HCT116 (cell line): ENCODE measurements around the gene TSG101. TPM values are rescaled to one million over a fixed set of nuclear protein-coding genes. Genes with fewer than 3 reads are reported as not detected.

Source experiments
- ATAC-seq: fragments of 200-7000 bp; cut with Tn5 transposase; 2 replicates; pipeline ENCODE4 v1.9.1; 2020; ENCODE audit warnings: mild to moderate bottlenecking, moderate library complexity
- BruUV-seq: library from RNA; stranded (reverse); fragments of 400-500 nt; replicated peaks from 2 replicates; lab custom pipeline; 2021; lab: Mats Ljungman, UMichigan
- CTCF ChIA-PET: fragments of 300-600 bp; sonication (Branson Sonifier 250); formaldehyde crosslinking; loops from one replicate; lab custom pipeline; 2021; ENCODE audit warnings: antibody characterized with exemption; lab: Charles Lee
- POLR2A ChIA-PET: fragments of 300-600, 350-600 bp; sonication (Branson Sonifier 250); formaldehyde crosslinking; loops from one replicate; lab custom pipeline; 2021; ENCODE audit warnings: antibody characterized with exemption; lab: Charles Lee
- RAD21 ChIA-PET, 2 experiments: fragments of 300-600 bp; sonication (Branson Sonifier 250); formaldehyde crosslinking; loops; one replicate each; lab custom pipeline; 2023; ENCODE audit warnings: low total read pairs in 2 of 2; ENCODE audit not compliant: uncharacterized antibody in 2 of 2, unreplicated experiment in 2 of 2, low non-redundant PET in 1 of 2; lab: Charles Lee
- DNase-seq: peaks from one replicate; pipeline ENCODE4 v3.0.0-alpha.2; 2010; ENCODE audit warnings: low read depth, low spot score
- H2AFZ ChIP-seq: fragments of 200-600 bp; shearing (Covaris generic), sonication (generic); 2 replicates; pipeline ENCODE4 v1.6.1; 2017; ENCODE audit warnings: low read depth, mixed run types, mixed read lengths, antibody characterized with exemption, low read length; ENCODE audit not compliant: poor library complexity, severe bottlenecking
- H3K27ac ChIP-seq: 2 replicates; pipeline ENCODE4 v1.5.1; 2012; ENCODE audit warnings: low read depth, low read length
- H3K27me3 ChIP-seq: fragments of 200-600 bp; sonication (generic); 2 replicates; pipeline ENCODE4 v1.6.1; 2016; ENCODE audit warnings: mixed run types, low read length, mixed read lengths; ENCODE audit not compliant: insufficient read depth
- H3K36me3 ChIP-seq, 2 experiments: fragments of 200-500 bp in 1 of 2; fragments of 200-600 bp in 1 of 2; sonication (Bioruptor generic) in 1 of 2; sonication (generic) in 1 of 2; 2 replicates each; pipeline versions ENCODE4 v1.5.1 to v1.6.1; 2014 to 2016; ENCODE audit warnings: low read length in 2 of 2, inconsistent platforms in 1 of 2, mixed read lengths in 1 of 2, mixed run types in 1 of 2; ENCODE audit not compliant: insufficient read depth in 2 of 2, control insufficient read depth in 1 of 2
- H3K4me1 ChIP-seq, 2 experiments: fragments of 200-600 bp in 1 of 2; sonication (generic) in 1 of 2; 2 replicates each; pipeline versions ENCODE4 v1.5.1 to v1.6.1; 2012 to 2017; ENCODE audit warnings: low read length in 2 of 2, inconsistent platforms in 1 of 2, mild to moderate bottlenecking in 1 of 2, mixed read lengths in 1 of 2, mixed run types in 1 of 2, moderate library complexity in 1 of 2; ENCODE audit not compliant: insufficient read depth in 2 of 2, control insufficient read depth in 1 of 2
- H3K4me2 ChIP-seq: fragments of 200-600 bp; sonication (generic); 2 replicates; pipeline ENCODE4 v1.6.1; 2017; ENCODE audit warnings: mixed run types, low read length, mixed read lengths
- H3K4me3 ChIP-seq, 2 experiments: fragments of 200-600 bp in 1 of 2; sonication (generic) in 1 of 2; replicated peaks in 1 of 2; 2 replicates each; pipeline ENCODE4 v1.5.1; 2011 to 2016; ENCODE audit warnings: low read length in 2 of 2, control low read depth in 1 of 2, low read depth in 1 of 2, mild to moderate bottlenecking in 1 of 2, mixed read lengths in 1 of 2, mixed run types in 1 of 2
- H3K79me2 ChIP-seq: fragments of 200-600 bp; sonication (generic); 2 replicates; pipeline ENCODE4 v1.6.1; 2017; ENCODE audit warnings: mild to moderate bottlenecking, mixed run types, low read length, moderate library complexity, mixed read lengths; ENCODE audit not compliant: insufficient read depth
- H3K9ac ChIP-seq: fragments of 200-600 bp; sonication (generic); 2 replicates; pipeline ENCODE4 v1.6.1; 2016; ENCODE audit warnings: low read length, mixed read lengths
- H3K9me2 ChIP-seq: fragments of 200-600 bp; sonication (generic), shearing (Covaris generic); 2 replicates; pipeline ENCODE4 v1.6.1; 2017; ENCODE audit warnings: mixed run types, mild to moderate bottlenecking, moderate library complexity; ENCODE audit not compliant: insufficient read depth
- H3K9me3 ChIP-seq, 2 experiments: fragments of 200-500 bp in 1 of 2; fragments of 200-600 bp in 1 of 2; sonication (Bioruptor generic) in 1 of 2; sonication (generic) in 1 of 2; 2 replicates each; pipeline ENCODE4 v1.6.1; 2014 to 2017; ENCODE audit warnings: low read length in 2 of 2, mixed read lengths in 2 of 2, inconsistent platforms in 1 of 2, low read depth in 1 of 2, mild to moderate bottlenecking in 1 of 2, mixed run types in 1 of 2, moderate library complexity in 1 of 2; ENCODE audit not compliant: control insufficient read depth in 1 of 2, insufficient read depth in 1 of 2
- H4K20me1 ChIP-seq: fragments of 200-600 bp; sonication (generic), shearing (Covaris generic); 2 replicates; pipeline ENCODE4 v1.6.1; 2017; ENCODE audit warnings: mixed run types, mild to moderate bottlenecking, moderate library complexity; ENCODE audit not compliant: insufficient read depth
- CBX3 ChIP-seq: IDR thresholded peaks from 2 replicates; pipeline ENCODE4 v1.6.1; 2012; ENCODE audit warnings: low read depth
- CEBPB ChIP-seq: IDR thresholded peaks from 2 replicates; pipeline ENCODE4 v1.6.1; 2012; ENCODE audit warnings: low read depth
- EGR1 ChIP-seq: IDR thresholded peaks from 2 replicates; pipeline ENCODE4 v1.6.1; 2012; ENCODE audit warnings: low read depth
- ELF1 ChIP-seq: IDR thresholded peaks from 2 replicates; pipeline ENCODE4 v1.6.1; 2012; ENCODE audit warnings: low read depth, borderline replicate concordance
- EZH2phosphoT487 ChIP-seq: fragments of 200-600 bp; IDR thresholded peaks from 2 replicates; pipeline ENCODE4 v1.6.1; 2018; ENCODE audit warnings: antibody characterized with exemption, borderline replicate concordance
- FOSL1 ChIP-seq: IDR thresholded peaks from 2 replicates; pipeline ENCODE4 v1.6.1; 2012; ENCODE audit warnings: low read depth
- RAD21 ChIP-seq: IDR thresholded peaks from 2 replicates; pipeline ENCODE4 v1.6.1; 2012; ENCODE audit warnings: low read depth, mild to moderate bottlenecking
- SIN3A ChIP-seq: IDR thresholded peaks from 2 replicates; pipeline ENCODE4 v1.6.1; 2012; ENCODE audit warnings: low read depth
- SP1 ChIP-seq: IDR thresholded peaks from 2 replicates; pipeline ENCODE4 v1.6.1; 2012; ENCODE audit warnings: low read depth
- YY1 ChIP-seq: IDR thresholded peaks from 2 replicates; pipeline ENCODE4 v1.6.1; 2011; ENCODE audit warnings: low read length, low read depth, moderate library complexity, mild to moderate bottlenecking; ENCODE audit not compliant: insufficient replicate concordance; ENCODE audit errors: extremely low read depth
- intact Hi-C: fragments of 100-400 bp; cut with micrococcal nuclease; formaldehyde crosslinking; loops from 2 replicates; pipeline ENCODE4 v1.10.0; 2022
- total RNA-seq: library from RNA; stranded (reverse); gene quantifications from one replicate; pipeline ENCODE4 v1.2.1, GENCODE V29; 2021; ENCODE audit not compliant: unreplicated experiment
- TF ChIP-seq, protein P1 (sequence below): IDR thresholded peaks from 2 replicates; pipeline ENCODE4 v1.6.1; 2012
- TF ChIP-seq, protein P2 (sequence below): IDR thresholded peaks from 2 replicates; pipeline ENCODE4 v1.6.1; 2012
- TF ChIP-seq, protein P3 (sequence below): IDR thresholded peaks from 2 replicates; pipeline ENCODE4 v1.6.1; 2011; ENCODE audit warnings: mild to moderate bottlenecking, low read length, moderate library complexity; ENCODE audit not compliant: insufficient replicate concordance; ENCODE audit errors: extremely low read depth

The TSG101 gene
- total RNA-seq, 1 experiment from 2014 or later, result 61.9 TPM

DNA sequence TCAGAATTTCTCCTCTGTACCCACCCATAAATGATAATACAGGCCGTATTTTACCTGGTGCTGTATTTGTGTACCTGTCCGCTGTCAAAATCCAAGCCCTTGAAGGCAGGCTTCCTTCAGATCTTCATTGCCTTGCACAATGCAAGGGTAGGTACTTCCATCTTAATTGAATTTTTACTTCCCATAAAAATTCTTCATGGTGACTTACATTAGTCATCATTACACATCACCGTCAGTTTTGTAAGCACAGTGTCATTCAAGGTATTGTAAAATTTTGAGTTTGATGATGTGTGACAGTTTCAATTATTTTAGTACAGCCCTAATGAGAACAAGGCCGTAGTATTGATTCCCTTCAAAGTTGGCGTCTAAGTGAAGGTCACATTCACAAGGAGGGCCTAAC lies 770 bp upstream of the TSG101 start:
- Histone ChIP-seq H3K9me2 (no peaks in the 10 kb centered on the region), H3K27ac (peak overlapping the region; percentile 64; the same call in 1 of the 2 replicates), H3K27me3 (no peaks in the 10 kb centered on the region), H2AFZ (no peak overlapping the region), H3K9ac (peak overlapping the region; percentile 88), H3K9me3 (no peaks in the 10 kb centered on the region), H4K20me1 (no peaks in the 10 kb centered on the region; the same call in 1 of the 2 replicates), H3K4me3 (peak overlapping the region; percentile 83 to 94), H3K36me3 (no peaks in the 10 kb centered on the region), H3K79me2 (peaks cover 56% of the 10 kb centered on the region), H3K4me1 (peaks cover 6 to 20% of the 10 kb centered on the region in 2 experiments; a peak in 3 of 4 replicates), H3K4me2 (peak overlapping the region; percentile 88)
- CTCF ChIA-PET, result interaction anchor here (1.6 kb wide), 2 partner anchors 13 to 284 kb away, joined by 4 to 6 read pairs; no protein-coding TSS in a partner anchor
- TF ChIP-seq CEBPB (peak; percentile 23; the same call in 1 of the 2 replicates), CBX3 (no peak), SP1 (0 out of 2 replicates have a peak, but pooled peaks have one; percentile 12), FOSL1 (0 out of 2 replicates have a peak, but pooled peaks have one; percentile 17)
- RAD21 ChIA-PET, result no interaction called here
- DNase-seq, result no peak
- POLR2A ChIA-PET, result interaction anchor here (1.0 to 2.8 kb wide), 3 partner anchors 13 to 132 kb away, joined by 3 to 16 read pairs (median 3); partner anchors contain the start of genes LDHA and SPTY2D1
- BruUV-seq, result no TSS peak
- ATAC-seq, result no peak
- intact Hi-C loops, result loop anchor here (2.0 to 10.0 kb wide), 3 partner anchors 107 to 203 kb away; partner anchors contain the start of genes GTF2H1, HPS5 and SPTY2D1

DNA sequence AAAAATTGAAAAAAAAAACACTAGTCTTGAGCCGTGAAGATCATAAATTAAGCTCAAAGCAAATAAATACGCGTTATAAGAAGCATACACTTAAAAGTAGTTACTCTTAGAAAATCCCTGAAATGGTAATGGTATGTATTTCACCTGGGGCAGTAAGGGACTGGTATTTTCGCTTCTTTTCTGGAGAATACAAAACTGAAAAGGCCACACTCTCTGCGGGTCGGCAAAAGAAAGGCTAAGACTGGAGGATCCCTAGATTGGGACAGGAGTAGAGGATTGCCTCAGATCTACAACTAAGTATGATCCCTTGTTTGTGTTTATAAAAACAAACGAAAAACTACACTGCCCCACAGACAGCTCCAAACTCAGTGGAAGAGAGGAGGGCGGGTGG lies 617 bp downstream of the TSG101 start:
- intact Hi-C loops, result loop anchor here (2.0 to 10.0 kb wide), 3 partner anchors 109 to 201 kb away; partner anchors contain the start of genes GTF2H1, HPS5 and SPTY2D1
- Histone ChIP-seq H3K9ac (peak overlapping the region; percentile 88), H3K27ac (peak overlapping the region; percentile 64), H3K36me3 (no peaks in the 10 kb centered on the region), H3K9me3 (no peaks in the 10 kb centered on the region), H3K4me3 (peak overlapping the region; percentile 83 to 94), H2AFZ (no peak overlapping the region), H3K27me3 (no peaks in the 10 kb centered on the region), H3K4me1 (peaks cover 6 to 23% of the 10 kb centered on the region in 2 experiments; a peak in 3 of 4 replicates), H3K79me2 (peaks cover 70% of the 10 kb centered on the region), H4K20me1 (no peaks in the 10 kb centered on the region; the same call in 1 of the 2 replicates), H3K9me2 (no peaks in the 10 kb centered on the region), H3K4me2 (peak overlapping the region; percentile 88)
- ATAC-seq (no peak), DNase-seq (no peak)
- TF ChIP-seq, protein P1, sequence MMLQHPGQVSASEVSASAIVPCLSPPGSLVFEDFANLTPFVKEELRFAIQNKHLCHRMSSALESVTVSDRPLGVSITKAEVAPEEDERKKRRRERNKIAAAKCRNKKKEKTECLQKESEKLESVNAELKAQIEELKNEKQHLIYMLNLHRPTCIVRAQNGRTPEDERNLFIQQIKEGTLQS, result no peak
- TF ChIP-seq, protein P2, sequence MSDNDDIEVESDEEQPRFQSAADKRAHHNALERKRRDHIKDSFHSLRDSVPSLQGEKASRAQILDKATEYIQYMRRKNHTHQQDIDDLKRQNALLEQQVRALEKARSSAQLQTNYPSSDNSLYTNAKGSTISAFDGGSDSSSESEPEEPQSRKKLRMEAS, result no peak
- TF ChIP-seq, protein P3, sequence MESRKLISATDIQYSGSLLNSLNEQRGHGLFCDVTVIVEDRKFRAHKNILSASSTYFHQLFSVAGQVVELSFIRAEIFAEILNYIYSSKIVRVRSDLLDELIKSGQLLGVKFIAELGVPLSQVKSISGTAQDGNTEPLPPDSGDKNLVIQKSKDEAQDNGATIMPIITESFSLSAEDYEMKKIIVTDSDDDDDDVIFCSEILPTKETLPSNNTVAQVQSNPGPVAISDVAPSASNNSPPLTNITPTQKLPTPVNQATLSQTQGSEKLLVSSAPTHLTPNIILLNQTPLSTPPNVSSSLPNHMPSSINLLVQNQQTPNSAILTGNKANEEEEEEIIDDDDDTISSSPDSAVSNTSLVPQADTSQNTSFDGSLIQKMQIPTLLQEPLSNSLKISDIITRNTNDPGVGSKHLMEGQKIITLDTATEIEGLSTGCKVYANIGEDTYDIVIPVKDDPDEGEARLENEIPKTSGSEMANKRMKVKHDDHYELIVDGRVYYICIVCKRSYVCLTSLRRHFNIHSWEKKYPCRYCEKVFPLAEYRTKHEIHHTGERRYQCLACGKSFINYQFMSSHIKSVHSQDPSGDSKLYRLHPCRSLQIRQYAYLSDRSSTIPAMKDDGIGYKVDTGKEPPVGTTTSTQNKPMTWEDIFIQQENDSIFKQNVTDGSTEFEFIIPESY, result no peak
- no peak for TF ChIP-seq SIN3A
- TF ChIP-seq CEBPB, result no peak
- no peak for TF ChIP-seq EZH2phosphoT487
- no peak for TF ChIP-seq YY1
- no peak for TF ChIP-seq EGR1
- TF ChIP-seq ELF1, result no peak
- no peak for TF ChIP-seq RAD21
- BruUV-seq, result no TSS peak
- RAD21 ChIA-PET, result no interaction called here
- POLR2A ChIA-PET, result interaction anchor here (1.1 to 2.8 kb wide), 3 partner anchors 14 to 131 kb away, joined by 3 to 16 read pairs (median 3); partner anchors contain the start of genes LDHA and UEVLD
- CTCF ChIA-PET, result interaction anchor here (1.6 kb wide), 2 partner anchors 15 to 282 kb away, joined by 4 to 6 read pairs; no protein-coding TSS in a partner anchor
